ENCODE data around the gene LARP1.

DNA sequence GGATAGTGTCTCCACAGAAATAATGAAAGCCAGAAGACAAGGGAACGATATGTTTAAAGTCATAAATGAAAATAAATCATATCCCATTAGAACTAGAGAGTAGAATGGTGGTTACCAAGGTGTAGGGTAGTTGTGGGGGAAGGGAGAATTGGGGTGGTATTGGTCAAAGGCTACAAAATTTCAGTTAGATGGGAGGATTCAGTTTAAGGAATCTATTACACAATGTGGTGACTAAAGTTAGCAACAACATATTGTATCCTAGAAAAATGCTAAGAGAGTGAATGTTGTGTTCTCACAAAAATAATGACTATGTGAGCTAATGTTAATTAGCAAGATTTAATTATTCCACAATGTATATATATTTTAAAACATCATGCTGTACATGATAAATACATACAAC, 27.8 kb upstream of the LARP1 start:
- TF ChIP-seq CTCF (conservative IDR thresholded peaks at IDR 0.05) = no peak
- TF ChIP-seq ZFX (IDR thresholded peaks at IDR 0.05) = no peak
